Suppressor macrophage treated with lipopolysaccharide for 1 hour (primary cell): ENCODE data around the gene DSG1.

ENCODE experiments used
- DNase-seq, 3 donors: peaks; one replicate each; pipeline ENCODE4 v3.0.0-alpha.2; 2020 to 2022

Gene DSG1

DNA sequence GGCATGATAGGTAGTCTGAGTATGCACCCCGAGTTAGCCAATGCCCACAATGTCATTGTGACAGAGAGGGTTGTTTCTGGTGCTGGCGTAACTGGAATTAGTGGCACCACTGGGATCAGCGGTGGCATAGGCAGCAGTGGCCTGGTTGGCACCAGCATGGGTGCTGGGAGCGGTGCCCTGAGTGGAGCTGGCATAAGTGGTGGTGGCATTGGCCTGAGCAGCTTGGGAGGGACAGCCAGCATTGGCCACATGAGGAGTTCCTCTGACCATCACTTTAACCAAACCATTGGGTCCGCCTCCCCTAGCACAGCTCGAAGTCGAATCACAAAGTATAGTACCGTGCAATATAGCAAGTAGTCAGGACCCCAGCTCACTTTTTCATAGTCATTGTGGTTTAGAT, 37.0 kb downstream of the DSG1 start:
- DNase-seq, result no peak

DNA sequence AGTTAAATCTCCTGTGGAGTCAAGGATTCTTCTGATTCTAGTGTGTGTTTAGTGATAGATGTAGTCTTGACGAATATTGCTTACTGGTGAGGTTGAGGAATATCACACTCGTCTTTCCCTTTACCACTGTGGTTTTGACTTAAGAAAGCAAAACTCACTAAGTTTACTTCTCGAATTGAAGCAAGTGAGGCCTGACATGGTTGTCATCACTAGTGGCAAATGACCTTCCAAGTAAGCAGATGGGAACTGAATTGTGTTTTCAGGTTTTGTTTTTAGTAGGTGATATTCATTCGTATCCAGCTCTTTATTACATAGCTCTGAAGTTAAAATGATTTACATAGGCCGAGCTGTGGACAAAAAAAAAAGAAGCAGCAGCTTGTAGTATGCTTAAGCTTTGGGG, 38.1 kb downstream of the DSG1 start:
- no peak for DNase-seq

GRCh38 chr18:31364190-31364589, 46.2 kb downstream of the DSG1 start:
- no peak for DNase-seq

GRCh38 chr18:31369478-31369877, 51.5 kb downstream of the DSG1 start:
- no peak for DNase-seq

- no peak for DNase-seq
Observed at GRCh38 chr18:31371989-31372388, 54.0 kb downstream of the DSG1 start.

DNA sequence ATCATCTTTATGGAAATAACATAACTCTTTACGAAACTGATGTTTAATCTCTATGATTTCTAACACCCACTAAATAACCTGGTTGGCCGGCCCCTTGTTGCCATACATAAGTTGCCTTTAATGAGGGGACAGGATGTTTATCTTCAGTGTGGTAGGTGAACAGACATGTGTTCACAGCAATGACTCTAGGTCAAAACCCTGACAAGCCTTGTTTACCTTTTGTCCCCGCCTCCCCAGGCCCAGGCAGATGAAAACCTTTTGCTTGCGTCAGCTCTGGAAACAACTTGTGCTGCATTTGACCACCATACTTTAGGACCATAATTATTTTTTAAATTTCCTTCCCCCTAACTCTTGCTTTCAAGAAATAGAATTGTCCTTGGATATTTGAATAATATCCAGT, 55.7 kb downstream of the DSG1 start:
- no peak for DNase-seq

DNA sequence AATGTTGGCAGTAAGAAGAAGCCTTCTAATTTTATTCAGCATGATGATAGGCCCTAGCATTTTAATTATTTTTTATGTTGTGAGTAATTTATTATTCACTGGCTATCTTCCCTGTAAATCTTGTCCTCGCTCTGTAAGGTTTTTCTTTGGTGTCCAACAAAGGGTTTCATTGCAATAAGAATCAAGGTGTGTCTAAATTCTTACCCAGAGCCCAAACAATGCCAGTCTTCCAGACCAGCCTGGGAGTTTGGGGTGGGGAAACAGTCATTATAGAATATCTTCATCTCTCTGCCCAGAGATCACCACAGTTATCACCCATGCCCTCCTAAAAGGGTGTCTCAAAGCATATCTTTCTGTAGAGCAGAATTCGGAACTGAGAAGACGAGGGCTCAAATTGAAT, 58.5 kb downstream of the DSG1 start, which contains the start of gene DSG4:
DSG4 (plus strand) TSS at position 301 of the 400 bp plus-strand sequence. CDS start 135 bp downstream, outside the sequence.
- no peak for DNase-seq

DNA sequence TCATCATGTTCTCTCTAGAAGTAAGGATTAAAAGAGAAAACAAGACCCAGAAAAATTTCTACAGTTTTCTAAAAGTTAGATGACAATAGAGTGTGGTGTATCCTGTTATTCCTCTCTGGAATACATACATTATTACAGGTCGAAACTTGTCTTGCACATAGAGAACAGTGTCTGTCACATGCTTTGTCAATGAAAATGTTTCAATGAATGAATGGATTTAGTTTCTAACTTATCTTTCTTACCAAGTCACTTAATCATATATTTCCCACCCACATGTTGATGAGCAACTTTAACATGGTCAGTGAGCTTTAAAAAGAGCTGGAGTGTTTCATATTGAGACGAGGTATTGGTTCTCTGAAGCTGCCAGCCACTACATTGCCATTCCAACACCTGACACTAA, 63.0 kb downstream of the DSG1 start:
- DNase-seq, result no peak

- DNase-seq, result no peak
Observed at GRCh38 chr18:31382107-31382506, 64.1 kb downstream of the DSG1 start.

DNA sequence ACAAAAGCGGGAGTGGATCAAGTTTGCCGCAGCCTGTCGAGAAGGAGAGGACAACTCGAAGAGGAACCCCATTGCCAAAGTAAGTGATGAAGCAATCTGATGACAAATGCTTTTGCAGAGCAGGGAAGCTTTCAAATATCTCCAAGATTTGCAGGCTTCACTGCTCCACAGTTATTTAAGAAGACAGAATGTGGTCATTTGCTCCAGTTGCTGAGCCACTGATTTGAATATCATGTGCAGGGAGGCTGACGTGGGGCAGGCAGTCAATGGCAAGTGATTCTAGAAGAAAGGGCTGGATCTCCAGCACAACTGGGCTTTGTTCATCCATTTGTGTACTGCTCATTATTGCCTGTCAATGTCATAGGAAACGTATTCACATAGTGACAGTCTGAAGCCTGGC, 68.8 kb downstream of the DSG1 start:
- DNase-seq, result no peak

DNA sequence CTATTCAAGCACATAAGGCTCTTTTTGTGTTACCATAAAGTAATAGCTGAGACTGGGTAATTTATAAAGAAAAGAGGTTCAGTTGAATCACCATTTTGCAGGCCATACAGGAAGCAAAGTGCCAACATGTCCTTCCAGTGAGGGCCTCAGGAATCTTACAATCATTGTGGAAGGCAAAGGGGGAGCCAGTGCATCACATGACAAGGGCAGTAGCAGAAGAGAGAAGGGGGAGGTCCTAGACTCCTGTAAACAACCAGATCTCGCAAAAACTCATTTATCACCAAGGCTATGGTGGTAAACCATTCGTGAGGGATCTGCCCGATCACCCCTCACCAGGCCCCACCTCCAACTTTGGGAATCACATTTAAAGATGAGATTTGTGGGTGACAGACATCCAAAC, 75.3 kb downstream of the DSG1 start:
- no peak for DNase-seq

- DNase-seq, result no peak
Observed at GRCh38 chr18:31396796-31397612, 79.0 kb downstream of the DSG1 start.

DNA sequence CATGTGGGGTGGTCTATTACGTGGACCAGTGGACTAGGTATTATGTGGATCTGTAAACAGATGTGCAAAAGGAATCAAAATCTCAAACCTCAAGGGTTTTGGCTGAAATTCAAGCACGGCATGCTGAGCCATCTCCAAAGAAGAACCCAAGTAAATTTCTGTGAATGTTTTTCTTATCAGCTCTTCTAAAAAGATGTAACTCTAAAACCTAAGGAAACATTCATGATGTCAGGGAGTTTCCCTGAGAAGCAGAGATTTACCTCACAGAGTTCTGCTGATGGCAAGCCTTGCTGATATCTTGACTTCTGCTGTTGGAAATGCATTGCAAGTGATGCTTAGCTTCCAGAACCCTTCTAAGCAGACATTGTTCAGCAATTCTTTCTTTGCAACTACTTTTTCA, 80.2 kb downstream of the DSG1 start:
- DNase-seq, result no peak

DNA sequence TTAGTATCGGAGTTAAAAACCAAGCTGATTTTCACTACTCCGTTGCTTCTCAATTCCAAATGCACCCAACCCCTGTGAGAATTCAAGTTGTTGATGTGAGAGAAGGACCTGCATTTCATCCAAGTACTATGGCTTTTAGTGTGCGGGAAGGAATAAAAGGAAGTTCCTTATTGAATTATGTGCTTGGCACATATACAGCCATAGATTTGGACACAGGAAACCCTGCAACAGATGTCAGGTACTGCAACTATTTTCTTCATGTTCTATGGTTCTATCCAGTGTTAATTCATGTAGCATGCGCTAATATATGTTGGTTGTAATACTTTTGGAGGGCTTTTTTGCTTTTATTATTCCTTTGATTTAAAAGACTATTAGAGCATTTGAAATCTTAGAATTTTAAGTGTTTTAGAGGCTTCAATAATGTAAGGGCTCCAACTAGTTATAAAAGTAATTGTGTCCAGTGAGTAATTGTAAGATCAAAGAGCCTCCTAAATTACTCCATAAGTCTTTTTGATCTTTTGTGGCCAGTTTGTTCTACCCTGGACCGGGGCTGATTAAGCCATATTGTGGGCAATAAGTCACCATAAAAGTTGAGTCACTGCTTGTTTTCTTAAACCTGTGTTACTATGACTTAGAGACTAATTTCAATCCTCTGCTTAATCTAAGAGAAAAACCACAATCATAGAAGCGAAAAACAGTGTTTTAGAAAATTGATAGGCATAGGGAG, 81.5 kb downstream of the DSG1 start:
- DNase-seq, result peak in 1 of 3 donors; percentile 3

GRCh38 chr18:31401156-31402025, 83.4 kb downstream of the DSG1 start:
- no peak for DNase-seq

DNA sequence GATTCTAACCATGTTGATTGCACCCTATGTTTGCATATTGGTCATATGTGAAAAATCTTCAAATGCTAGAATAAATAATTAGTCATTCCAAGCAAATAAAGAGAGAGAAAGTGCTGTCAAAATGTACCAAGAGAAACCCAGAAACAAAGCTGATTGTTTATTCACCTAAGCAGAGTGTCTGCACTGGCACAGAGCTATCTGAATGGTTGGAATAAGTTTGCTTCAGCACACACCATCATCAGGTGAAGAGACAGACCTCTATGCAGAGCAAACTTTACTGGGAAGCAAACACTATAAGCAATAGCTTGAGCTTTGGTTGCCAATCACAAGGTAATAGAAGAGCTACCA, 84.0 kb downstream of the DSG1 start:
- DNase-seq, result no peak

GRCh38 chr18:31403409-31403808, 85.4 kb downstream of the DSG1 start:
- DNase-seq, result no peak
